Measurements from ENCODE around the gene NVL. TPM values are rescaled to one million over a fixed set of nuclear protein-coding genes. Genes with fewer than 3 reads are reported as not detected.

The NVL gene
- total RNA-seq, 1 donor from 2014 or later: 44.4 TPM

DNA sequence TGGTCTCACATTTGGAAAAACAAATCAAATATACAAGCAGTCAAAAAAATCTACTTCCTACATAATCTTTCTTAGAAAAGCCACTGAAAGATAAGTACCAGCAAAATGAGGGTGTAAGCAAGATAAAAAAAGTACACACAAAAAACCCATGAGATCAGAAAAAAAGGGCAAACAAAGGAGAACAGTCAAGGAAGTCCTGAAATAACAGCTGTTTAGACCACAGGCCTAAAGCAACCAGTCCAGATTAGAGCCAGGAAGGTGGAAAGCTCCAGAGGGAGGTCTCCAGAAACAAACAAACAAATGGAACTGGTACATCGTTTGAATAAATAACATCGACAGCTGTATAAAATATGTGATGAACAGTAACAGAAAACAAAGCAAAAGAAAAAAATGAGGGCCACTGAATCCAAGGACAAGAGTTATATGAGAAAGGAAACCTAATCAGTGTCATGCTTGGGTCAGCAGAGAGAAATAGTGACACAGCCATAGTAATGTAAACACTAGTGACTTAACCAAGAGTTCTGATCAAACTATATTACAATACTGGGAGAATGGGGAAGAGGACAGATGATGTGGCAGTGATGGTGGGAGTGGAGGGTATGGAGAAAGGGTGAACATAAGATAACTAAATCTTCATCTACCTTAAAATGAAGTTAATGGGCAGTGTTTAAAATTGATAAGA is 67.5 kb downstream of the NVL start:
- intact Hi-C loops (cut with micrococcal nuclease): no loop called here
- TF ChIP-seq, protein P1, sequence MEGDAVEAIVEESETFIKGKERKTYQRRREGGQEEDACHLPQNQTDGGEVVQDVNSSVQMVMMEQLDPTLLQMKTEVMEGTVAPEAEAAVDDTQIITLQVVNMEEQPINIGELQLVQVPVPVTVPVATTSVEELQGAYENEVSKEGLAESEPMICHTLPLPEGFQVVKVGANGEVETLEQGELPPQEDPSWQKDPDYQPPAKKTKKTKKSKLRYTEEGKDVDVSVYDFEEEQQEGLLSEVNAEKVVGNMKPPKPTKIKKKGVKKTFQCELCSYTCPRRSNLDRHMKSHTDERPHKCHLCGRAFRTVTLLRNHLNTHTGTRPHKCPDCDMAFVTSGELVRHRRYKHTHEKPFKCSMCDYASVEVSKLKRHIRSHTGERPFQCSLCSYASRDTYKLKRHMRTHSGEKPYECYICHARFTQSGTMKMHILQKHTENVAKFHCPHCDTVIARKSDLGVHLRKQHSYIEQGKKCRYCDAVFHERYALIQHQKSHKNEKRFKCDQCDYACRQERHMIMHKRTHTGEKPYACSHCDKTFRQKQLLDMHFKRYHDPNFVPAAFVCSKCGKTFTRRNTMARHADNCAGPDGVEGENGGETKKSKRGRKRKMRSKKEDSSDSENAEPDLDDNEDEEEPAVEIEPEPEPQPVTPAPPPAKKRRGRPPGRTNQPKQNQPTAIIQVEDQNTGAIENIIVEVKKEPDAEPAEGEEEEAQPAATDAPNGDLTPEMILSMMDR (IDR thresholded peaks at IDR 0.05): no peak
- no peak overlapping the region for H3K4me3 Mint-ChIP-seq
- H3K4me1 Mint-ChIP-seq: peaks cover 10% of the 10 kb centered on the region
- no peak for DNase-seq
- peaks cover 39% of the 10 kb centered on the region for H3K36me3 Mint-ChIP-seq (ENCODE audit: low read depth)
- no peak overlapping the region for H3K27ac Mint-ChIP-seq
- ChIA-PET POLR2A (interaction anchor here (0.6 kb wide), 2 partner anchors 15 to 35 kb away, joined by 3 to 7 read pairs; no protein-coding TSS in a partner anchor), CTCF (no interaction called here)
- no peaks in the 10 kb centered on the region for H3K9me3 Mint-ChIP-seq
- no peak for ATAC-seq (ENCODE audit: low read depth)
- no peaks in the 10 kb centered on the region for H3K27me3 Mint-ChIP-seq

DNA sequence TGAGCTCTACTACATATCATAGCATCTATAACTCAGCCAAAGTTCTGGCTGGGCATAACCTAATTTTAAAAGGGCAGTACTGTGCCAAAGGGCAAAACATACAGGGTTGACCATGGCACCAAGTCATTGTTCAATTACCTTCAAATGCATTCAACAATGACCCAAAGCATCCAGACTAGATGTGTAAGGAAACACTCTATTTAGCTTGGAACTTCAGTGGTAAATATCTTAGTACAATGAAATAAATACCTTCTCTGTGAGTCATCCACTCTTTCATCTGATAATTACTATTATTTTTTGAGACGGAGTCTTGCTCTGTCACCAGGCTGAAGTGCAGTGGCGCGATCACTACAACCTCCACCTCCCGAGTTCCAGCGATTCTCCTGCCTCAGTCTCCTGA is 70.0 kb downstream of the NVL start:
- H3K27me3 Mint-ChIP-seq: no peaks in the 10 kb centered on the region
- no peak overlapping the region for H3K4me3 Mint-ChIP-seq
- ChIA-PET POLR2A (no interaction called here), CTCF (no interaction called here)
- intact Hi-C loops (cut with micrococcal nuclease): no loop called here
- no peak for DNase-seq
- H3K27ac Mint-ChIP-seq: no peak overlapping the region
- no peak for ATAC-seq (ENCODE audit: low read depth)
- TF ChIP-seq, protein P1 (IDR thresholded peaks at IDR 0.05): no peak
- H3K36me3 Mint-ChIP-seq (ENCODE audit: low read depth): peaks cover 28% of the 10 kb centered on the region
- no peaks in the 10 kb centered on the region for H3K4me1 Mint-ChIP-seq
- no peaks in the 10 kb centered on the region for H3K9me3 Mint-ChIP-seq

DNA sequence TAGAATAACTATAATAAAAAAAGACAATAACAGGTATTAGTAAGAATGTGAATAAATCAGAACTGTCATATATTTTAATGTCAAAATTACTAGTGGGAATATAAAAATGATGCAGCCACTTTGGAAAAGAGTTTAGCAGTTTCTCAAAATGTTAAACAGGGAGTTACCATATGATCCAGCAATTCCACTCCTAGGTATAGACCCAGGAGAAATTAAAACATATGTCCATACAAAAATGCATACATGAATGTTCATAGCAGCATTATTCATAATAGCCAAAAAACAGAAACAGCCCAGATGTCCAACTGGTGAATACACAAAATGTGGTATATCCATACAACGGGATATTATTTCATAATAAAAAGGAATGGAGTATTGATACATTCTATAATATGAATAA is 71.6 kb downstream of the NVL start:
- H3K4me1 Mint-ChIP-seq: peaks cover 3% of the 10 kb centered on the region
- ChIA-PET POLR2A (no interaction called here), CTCF (no interaction called here)
- no peaks in the 10 kb centered on the region for H3K27me3 Mint-ChIP-seq
- TF ChIP-seq, protein P1 (IDR thresholded peaks at IDR 0.05): no peak
- peaks cover 17% of the 10 kb centered on the region for H3K36me3 Mint-ChIP-seq (ENCODE audit: low read depth)
- DNase-seq: no peak
- H3K4me3 Mint-ChIP-seq: no peak overlapping the region
- no peak for ATAC-seq (ENCODE audit: low read depth)
- intact Hi-C loops (cut with micrococcal nuclease): no loop called here
- H3K9me3 Mint-ChIP-seq: no peaks in the 10 kb centered on the region
- H3K27ac Mint-ChIP-seq: no peak overlapping the region

DNA sequence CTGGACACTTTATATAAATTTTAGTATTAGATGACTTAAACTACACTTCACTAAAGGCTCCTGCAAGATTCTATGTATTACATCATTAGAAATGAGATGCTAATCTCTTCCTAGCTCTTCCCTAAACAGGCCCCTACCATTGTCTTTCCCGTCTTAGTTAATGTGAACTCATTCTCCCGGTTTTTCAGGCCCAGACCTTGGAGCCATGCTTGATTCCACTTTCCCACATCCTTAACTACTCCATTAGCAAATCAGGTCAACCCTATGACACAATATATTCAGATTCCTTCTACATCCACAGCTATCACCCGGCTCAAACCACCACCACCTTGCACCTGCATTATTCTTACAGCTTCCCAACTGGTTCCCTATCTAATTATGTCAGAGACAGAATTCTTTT is 73.3 kb downstream of the NVL start:
- Mint-ChIP-seq H3K36me3 (ENCODE audit: low read depth) (peaks cover 14% of the 10 kb centered on the region), H3K4me1 (peaks cover 3% of the 10 kb centered on the region), H3K9me3 (no peaks in the 10 kb centered on the region), H3K4me3 (no peak overlapping the region), H3K27me3 (no peaks in the 10 kb centered on the region), H3K27ac (no peak overlapping the region)
- ATAC-seq (ENCODE audit: low read depth) (no peak), DNase-seq (no peak)
- POLR2A ChIA-PET: no interaction called here
- TF ChIP-seq, protein P1 (IDR thresholded peaks at IDR 0.05): no peak
- CTCF ChIA-PET: no interaction called here
- intact Hi-C loops (cut with micrococcal nuclease): no loop called here

DNA sequence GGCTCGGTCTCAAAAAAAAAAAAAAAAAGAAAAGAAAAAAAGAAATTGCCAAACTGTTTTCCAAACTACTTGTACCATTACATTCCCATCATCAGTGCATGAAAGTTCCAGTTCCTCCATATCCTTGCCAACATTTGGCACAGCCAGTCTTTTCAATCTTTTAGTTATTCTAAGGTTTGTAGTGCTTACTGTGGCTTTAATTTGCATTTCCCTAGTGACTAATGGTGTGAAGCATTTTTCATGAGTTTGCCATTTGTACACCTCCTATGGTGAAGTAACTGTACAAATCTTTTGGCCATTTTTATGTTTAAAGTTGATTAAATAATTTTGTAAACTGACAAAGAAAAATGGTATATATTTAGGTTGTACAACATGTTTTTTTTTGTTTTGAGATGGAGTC is 76.3 kb downstream of the NVL start:
- no peak overlapping the region for H3K27ac Mint-ChIP-seq
- TF ChIP-seq, protein P1 (IDR thresholded peaks at IDR 0.05): no peak
- ChIA-PET POLR2A (no interaction called here), CTCF (no interaction called here)
- no peaks in the 10 kb centered on the region for H3K27me3 Mint-ChIP-seq
- intact Hi-C loops (cut with micrococcal nuclease): no loop called here
- ATAC-seq (ENCODE audit: low read depth) (no peak), DNase-seq (no peak)
- H3K9me3 Mint-ChIP-seq: no peaks in the 10 kb centered on the region
- H3K4me1 Mint-ChIP-seq: peaks cover 3% of the 10 kb centered on the region
- no peak overlapping the region for H3K4me3 Mint-ChIP-seq
- H3K36me3 Mint-ChIP-seq (ENCODE audit: low read depth): peaks cover 23% of the 10 kb centered on the region
